ENCODE results near the gene ADAM12. TPM values are rescaled to one million over a fixed set of nuclear protein-coding genes. Genes with fewer than 3 reads are reported as not detected.

Gene ADAM12
- polyA plus RNA-seq, 1 donor from 2014 or later = 0.09 TPM

GRCh38 chr10:126135941-126136595, 252.2 kb downstream of the ADAM12 start:
- no peak for TF ChIP-seq POLR2AphosphoS5 (IDR thresholded peaks at IDR 0.05)
- no peak for TF ChIP-seq RAD21 (conservative IDR thresholded peaks at IDR 0.05)
- TF ChIP-seq EZH2 (IDR thresholded peaks at IDR 0.05; ENCODE audit: borderline replicate concordance, insufficient read depth, low read length, poor library complexity, severe bottlenecking) = no peak
- TF ChIP-seq MXI1 (conservative IDR thresholded peaks at IDR 0.05; ENCODE audit: poor library complexity, severe bottlenecking) = no peak
- no peak for TF ChIP-seq REST (IDR thresholded peaks at IDR 0.05; ENCODE audit: borderline replicate concordance)
- TF ChIP-seq TAF1 (IDR thresholded peaks at IDR 0.05; ENCODE audit: low read depth) = no peak
- no peak for TF ChIP-seq SMC3 (conservative IDR thresholded peaks at IDR 0.05; ENCODE audit: poor library complexity)
- TF ChIP-seq CTCF (IDR thresholded peaks at IDR 0.05; ENCODE audit: poor library complexity, severe bottlenecking) = no peak
- no peak for TF ChIP-seq EP300 (conservative IDR thresholded peaks at IDR 0.05; ENCODE audit: poor library complexity, severe bottlenecking)
- Histone ChIP-seq H3K4me2 (ENCODE audit: low read length) (no peak overlapping the region), H3K27me3 (ENCODE audit: insufficient read depth, low read depth, low read length) (no peaks in the 10 kb centered on the region), H2AFZ (ENCODE audit: low read depth, low read length) (no peak overlapping the region), H3K9me3 (ENCODE audit: low read length) (no peaks in the 10 kb centered on the region), H3K4me3 (ENCODE audit: low read length) (no peak overlapping the region), H3K27ac (ENCODE audit: low read length) (no peak overlapping the region), H3K79me2 (replicated peaks; ENCODE audit: insufficient read depth, low read length) (no peaks in the 10 kb centered on the region), H3K9ac (ENCODE audit: low read length) (no peak overlapping the region), H3K36me3 (ENCODE audit: insufficient read depth, low read length) (no peaks in the 10 kb centered on the region), H3F3A (ENCODE audit: insufficient read depth, low read length, poor library complexity, severe bottlenecking) (no peaks in the 10 kb centered on the region), H3K9me2 (ENCODE audit: insufficient read depth, low read length) (no peaks in the 10 kb centered on the region), H4K20me1 (ENCODE audit: insufficient read depth) (no peaks in the 10 kb centered on the region)

GRCh38 chr10:126135177-126135576, 253.1 kb downstream of the ADAM12 start:
- no peak overlapping the region for H3K4me3 ChIP-seq (ENCODE audit: low read length)
- no peak overlapping the region for H3K9ac ChIP-seq (ENCODE audit: low read length)
- H3K9me3 ChIP-seq (ENCODE audit: low read length) = no peaks in the 10 kb centered on the region
- no peak overlapping the region for H2AFZ ChIP-seq (ENCODE audit: low read depth, low read length)
- H3K36me3 ChIP-seq (ENCODE audit: insufficient read depth, low read length) = no peaks in the 10 kb centered on the region
- no peaks in the 10 kb centered on the region for H3K79me2 ChIP-seq (replicated peaks; ENCODE audit: insufficient read depth, low read length)
- H3K4me2 ChIP-seq (ENCODE audit: low read length) = no peak overlapping the region
- TF ChIP-seq SMC3 (conservative IDR thresholded peaks at IDR 0.05; ENCODE audit: poor library complexity) (no peak), EP300 (conservative IDR thresholded peaks at IDR 0.05; ENCODE audit: poor library complexity, severe bottlenecking) (no peak), RAD21 (conservative IDR thresholded peaks at IDR 0.05) (no peak), POLR2AphosphoS5 (IDR thresholded peaks at IDR 0.05) (no peak), TAF1 (IDR thresholded peaks at IDR 0.05; ENCODE audit: low read depth) (no peak), MXI1 (conservative IDR thresholded peaks at IDR 0.05; ENCODE audit: poor library complexity, severe bottlenecking) (no peak)
- H3K9me2 ChIP-seq (ENCODE audit: insufficient read depth, low read length) = no peaks in the 10 kb centered on the region
- H3K27ac ChIP-seq (ENCODE audit: low read length) = no peak overlapping the region
- no peaks in the 10 kb centered on the region for H3F3A ChIP-seq (ENCODE audit: insufficient read depth, low read length, poor library complexity, severe bottlenecking)
- no peaks in the 10 kb centered on the region for H3K27me3 ChIP-seq (ENCODE audit: insufficient read depth, low read depth, low read length)
- H4K20me1 ChIP-seq (ENCODE audit: insufficient read depth) = no peaks in the 10 kb centered on the region
